Endothelial cell of umbilical vein (primary cell): Measurements from ENCODE around the gene CHSY3. TPM values are rescaled to one million over a fixed set of nuclear protein-coding genes. Genes with fewer than 3 reads are reported as not detected.

ENCODE experiments used
- BruUV-seq: library from RNA; stranded (reverse); fragments of 400-500 nt; replicated peaks from 2 replicates; lab custom pipeline; 2021; lab: Mats Ljungman, UMichigan
- CTCF ChIA-PET: fragments of 300-600, 350-600 bp; sonication (Branson Sonifier 250); formaldehyde crosslinking; loops from one replicate; lab custom pipeline; 2021; ENCODE audit warnings: antibody characterized with exemption, inconsistent platforms; lab: Charles Lee
- POLR2A ChIA-PET: fragments of 300-600, 350-600 bp; sonication (Branson Sonifier 250); formaldehyde crosslinking; loops from one replicate; lab custom pipeline; 2021; ENCODE audit warnings: antibody characterized with exemption, inconsistent platforms; lab: Charles Lee
- DNase-seq: peaks from one replicate; pipeline ENCODE4 v3.0.0-alpha.2; 2011; ENCODE audit warnings: low read depth, low spot score
- FAIRE-seq: peaks from 2 replicates; lab custom pipeline; 2011; peaks lifted over from hg19 to GRCh38; lab: Jason Lieb, UNC
- H2AFZ ChIP-seq: 2 replicates; pipeline ENCODE4 v1.6.0; 2012; ENCODE audit warnings: low read depth, low read length, control low read depth, inconsistent platforms
- H3K27ac ChIP-seq: 2 replicates; pipeline ENCODE4 v1.5.1; 2011; ENCODE audit warnings: low read depth, mild to moderate bottlenecking, control low read depth, low read length, moderate library complexity; ENCODE audit not compliant: insufficient read depth
- H3K27me3 ChIP-seq, 2 experiments: 2 replicates each; pipeline versions ENCODE4 v1.6.0 to v1.6.1; 2011; ENCODE audit warnings: low read length in 2 of 2, mixed read lengths in 1 of 2; ENCODE audit not compliant: control insufficient read depth in 2 of 2, insufficient read depth in 2 of 2
- H3K36me3 ChIP-seq, 2 experiments: 2 replicates in 1 of 2; 3 replicates in 1 of 2; pipeline ENCODE4 v1.5.1; 2011; ENCODE audit warnings: low read length in 2 of 2, mild to moderate bottlenecking in 1 of 2, moderate library complexity in 1 of 2; ENCODE audit not compliant: control insufficient read depth in 2 of 2, insufficient read depth in 2 of 2; ENCODE audit errors: extremely low read depth in 1 of 2
- H3K4me1 ChIP-seq: 3 replicates; pipeline ENCODE4 v1.5.1; 2011; ENCODE audit warnings: mild to moderate bottlenecking, low read length; ENCODE audit not compliant: control insufficient read depth, insufficient read depth; ENCODE audit errors: extremely low read depth
- H3K4me2 ChIP-seq: 2 replicates; pipeline ENCODE4 v1.6.1; 2011; ENCODE audit warnings: low read length, control low read depth, mixed read lengths; ENCODE audit not compliant: insufficient read depth
- H3K4me3 ChIP-seq, 3 experiments: fragments of 200-600 bp in 1 of 3; sonication (generic), shearing (Covaris generic) in 1 of 3; replicated peaks in 1 of 3; 2 replicates each; pipeline ENCODE4 v1.5.1; 2011 to 2016; ENCODE audit warnings: control low read depth in 3 of 3, low read length in 3 of 3, mild to moderate bottlenecking in 2 of 3, inconsistent platforms in 1 of 3, low read depth in 1 of 3, moderate library complexity in 1 of 3; ENCODE audit not compliant: insufficient read depth in 1 of 3
- H3K79me2 ChIP-seq: 2 replicates; pipeline ENCODE4 v1.6.0; 2012; ENCODE audit warnings: low read length, inconsistent platforms; ENCODE audit not compliant: control insufficient read depth, insufficient read depth
- H3K9ac ChIP-seq: replicated peaks from 2 replicates; pipeline ENCODE3; 2011; ENCODE audit warnings: low read length, control low read depth; ENCODE audit not compliant: insufficient read depth; ENCODE audit errors: extremely low read depth
- H3K9me1 ChIP-seq: replicated peaks from 3 replicates; pipeline ENCODE4 v1.6.0; 2011; ENCODE audit warnings: mild to moderate bottlenecking, low read length; ENCODE audit not compliant: control insufficient read depth, insufficient read depth; ENCODE audit errors: extremely low read depth
- H3K9me3 ChIP-seq: replicated peaks from 2 replicates; pipeline ENCODE4 v1.5.1; 2012; ENCODE audit warnings: low read length, inconsistent platforms; ENCODE audit not compliant: control insufficient read depth, insufficient read depth
- H4K20me1 ChIP-seq: replicated peaks from 2 replicates; pipeline ENCODE3; 2011; ENCODE audit warnings: mild to moderate bottlenecking, low read length; ENCODE audit not compliant: control insufficient read depth, insufficient read depth; ENCODE audit errors: extremely low read depth
- EZH2 ChIP-seq: IDR thresholded peaks from 2 replicates; pipeline ENCODE4 v1.6.1; 2012; ENCODE audit warnings: borderline replicate concordance, low read depth, mild to moderate bottlenecking, moderate library complexity, low read length, inconsistent platforms; ENCODE audit not compliant: severe bottlenecking
- FOS ChIP-seq: IDR thresholded peaks from 2 replicates; pipeline ENCODE4 v1.6.1; 2011; ENCODE audit warnings: mild to moderate bottlenecking, low read length, moderate library complexity, borderline replicate concordance; ENCODE audit not compliant: insufficient read depth
- GATA2 ChIP-seq: IDR thresholded peaks from 2 replicates; pipeline ENCODE4 v1.7.0; 2011; ENCODE audit warnings: low read depth, mild to moderate bottlenecking, moderate library complexity, mixed read lengths, low read length; ENCODE audit not compliant: insufficient read length, insufficient read depth
- JUN ChIP-seq: IDR thresholded peaks from 2 replicates; pipeline ENCODE4 v1.6.1; 2011; ENCODE audit warnings: borderline replicate concordance, low read depth; ENCODE audit not compliant: insufficient read length, insufficient read depth
- MYC ChIP-seq: IDR thresholded peaks from one replicate; pipeline ENCODE4 v1.6.1; 2011; ENCODE audit warnings: mild to moderate bottlenecking, low read depth, low read length
- POLR2A ChIP-seq: IDR thresholded peaks from 2 replicates; pipeline ENCODE4 v1.6.1; 2012; ENCODE audit warnings: low read depth, mild to moderate bottlenecking, control low read depth, low read length
- POLR2AphosphoS5 ChIP-seq: IDR thresholded peaks from 2 replicates; pipeline ENCODE4 v1.6.1; 2012; ENCODE audit warnings: low read depth, mild to moderate bottlenecking, control low read depth, low read length, moderate library complexity; ENCODE audit not compliant: insufficient read depth
- dilution Hi-C: fragments of 300-500 bp; cut with MboI; formaldehyde crosslinking; loops from one replicate; pipeline ENCODE4 v1.15.0; 2019; ENCODE audit warnings: low sequenced_read_pairs; ENCODE audit not compliant: extremely low pct_ligation_motif_present
- intact Hi-C: fragments of 100-400 bp; cut with micrococcal nuclease; formaldehyde crosslinking; loops from one replicate; pipeline ENCODE4 v1.10.0; 2022
- polyA plus RNA-seq, 4 experiments: library from polyadenylated mRNA; depleted of rRNA in 3 of 4; stranded (reverse) in 3 of 4; unstranded in 1 of 4; fragments of >200 nt; gene quantifications; 2 replicates each; pipeline versions ENCODE4 v1.2.1 to v1.2.3, GENCODE V29; 2011 to 2012; ENCODE audit warnings: missing spikeins in 1 of 4
- total RNA-seq: library from RNA; stranded (reverse); gene quantifications from 2 replicates; pipeline ENCODE4 v1.2.3, GENCODE V29; 2021
- TF ChIP-seq, protein P1 (sequence below): IDR thresholded peaks from 2 replicates; pipeline ENCODE4 v1.6.1; 2011; ENCODE audit not compliant: insufficient read depth, insufficient read length
- TF ChIP-seq, protein P2 (sequence below), 2 donors: IDR thresholded peaks; 1 replicate in 1 of 2; 2 replicates in 1 of 2; pipeline ENCODE4 v1.5.1; 2011; ENCODE audit warnings: low read length in 2 of 2, mild to moderate bottlenecking in 2 of 2, moderate library complexity in 2 of 2, control low read depth in 1 of 2, inconsistent platforms in 1 of 2, low read depth in 1 of 2; ENCODE audit not compliant: insufficient read depth in 1 of 2; ENCODE audit errors: extremely low read depth in 1 of 2

CHSY3 gene
- total and polyA plus RNA-seq, 2 donors (not counting 3 experiments of a cell fraction or from before 2014, with no cell fraction given): 2.2 to 8.4 TPM

DNA sequence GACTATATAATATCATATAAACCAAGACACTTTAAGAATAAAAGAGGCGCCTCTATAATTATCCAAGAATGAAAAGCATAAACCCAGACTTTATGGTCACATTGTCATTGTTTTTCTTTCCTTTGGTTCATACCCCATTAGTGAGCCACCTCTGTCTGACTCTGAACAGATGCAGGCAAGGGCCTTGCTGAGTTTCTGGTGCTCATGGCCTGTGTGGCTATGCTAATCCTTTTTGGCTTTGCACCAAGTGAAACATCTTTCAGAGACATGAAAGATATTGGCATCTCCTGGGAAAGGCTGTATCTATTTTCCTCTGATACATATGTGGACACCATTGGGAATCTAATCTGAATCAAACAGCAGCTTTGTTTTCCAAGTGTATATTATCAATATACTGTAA lies 222.5 kb downstream of the CHSY3 start:
- BruUV-seq: no TSS peak
- dilution Hi-C loops (no loop called here), intact Hi-C loops (no loop called here)
- no peaks in the 10 kb centered on the region for H3K4me1 ChIP-seq
- H3K27ac ChIP-seq: no peak overlapping the region
- H2AFZ ChIP-seq: no peak overlapping the region
- H3K9me1 ChIP-seq: no peaks in the 10 kb centered on the region
- H3K9me3 ChIP-seq: no peaks in the 10 kb centered on the region
- H4K20me1 ChIP-seq: no peaks in the 10 kb centered on the region
- ChIA-PET CTCF (no interaction called here), POLR2A (no interaction called here)
- no peaks in the 10 kb centered on the region for H3K79me2 ChIP-seq
- FAIRE-seq: no peak
- no peaks in the 10 kb centered on the region for H3K36me3 ChIP-seq
- no peak overlapping the region for H3K4me3 ChIP-seq
- no peak for TF ChIP-seq JUN
- TF ChIP-seq MYC: no peak
- TF ChIP-seq FOS: no peak
- TF ChIP-seq POLR2A: no peak
- TF ChIP-seq GATA2: no peak
- TF ChIP-seq EZH2: no peak
- TF ChIP-seq, protein P1, sequence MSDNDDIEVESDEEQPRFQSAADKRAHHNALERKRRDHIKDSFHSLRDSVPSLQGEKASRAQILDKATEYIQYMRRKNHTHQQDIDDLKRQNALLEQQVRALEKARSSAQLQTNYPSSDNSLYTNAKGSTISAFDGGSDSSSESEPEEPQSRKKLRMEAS: no peak
- TF ChIP-seq POLR2AphosphoS5: no peak
- TF ChIP-seq, protein P2, sequence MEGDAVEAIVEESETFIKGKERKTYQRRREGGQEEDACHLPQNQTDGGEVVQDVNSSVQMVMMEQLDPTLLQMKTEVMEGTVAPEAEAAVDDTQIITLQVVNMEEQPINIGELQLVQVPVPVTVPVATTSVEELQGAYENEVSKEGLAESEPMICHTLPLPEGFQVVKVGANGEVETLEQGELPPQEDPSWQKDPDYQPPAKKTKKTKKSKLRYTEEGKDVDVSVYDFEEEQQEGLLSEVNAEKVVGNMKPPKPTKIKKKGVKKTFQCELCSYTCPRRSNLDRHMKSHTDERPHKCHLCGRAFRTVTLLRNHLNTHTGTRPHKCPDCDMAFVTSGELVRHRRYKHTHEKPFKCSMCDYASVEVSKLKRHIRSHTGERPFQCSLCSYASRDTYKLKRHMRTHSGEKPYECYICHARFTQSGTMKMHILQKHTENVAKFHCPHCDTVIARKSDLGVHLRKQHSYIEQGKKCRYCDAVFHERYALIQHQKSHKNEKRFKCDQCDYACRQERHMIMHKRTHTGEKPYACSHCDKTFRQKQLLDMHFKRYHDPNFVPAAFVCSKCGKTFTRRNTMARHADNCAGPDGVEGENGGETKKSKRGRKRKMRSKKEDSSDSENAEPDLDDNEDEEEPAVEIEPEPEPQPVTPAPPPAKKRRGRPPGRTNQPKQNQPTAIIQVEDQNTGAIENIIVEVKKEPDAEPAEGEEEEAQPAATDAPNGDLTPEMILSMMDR (IDR thresholded peaks at IDR 0.05; ENCODE audit: extremely low read depth in 1 of 2, insufficient read depth in 1 of 2, low read depth in 1 of 2, low read length in 2 of 2): no peak
- no peak overlapping the region for H3K9ac ChIP-seq
- H3K27me3 ChIP-seq: no peaks in the 10 kb centered on the region
- no peak for DNase-seq
- H3K4me2 ChIP-seq: no peak overlapping the region
